C1 segment of cervical spinal cord (tissue), 14 donors: ENCODE measurements around the gene SNRPA.
"Not testable (repeated sequence)": the region's sequence is repeated elsewhere in the genome, so short reads cannot be mapped to it uniquely, and the experiment has no call there.

Source experiments
- DNase-seq, 14 donors: peaks; one replicate each; lab custom pipeline; 2025; lab: John Stamatoyannopoulos, UW

SNRPA gene

GRCh38 chr19:40721140-40721486 lies 29.9 kb upstream of the SNRPA start:
- DNase-seq = no peak

GRCh38 chr19:40721936-40722661 lies 28.9 kb upstream of the SNRPA start:
- DNase-seq = no peak

- no peak for DNase-seq
Measured at GRCh38 chr19:40723661-40724254, 27.2 kb upstream of the SNRPA start.

- no peak for DNase-seq
Measured at GRCh38 chr19:40724315-40724714, 26.7 kb upstream of the SNRPA start.

- DNase-seq = no peak
Measured at GRCh38 chr19:40724855-40725254, 26.1 kb upstream of the SNRPA start.

- DNase-seq = no peak
Measured at GRCh38 chr19:40726279-40726678, 24.7 kb upstream of the SNRPA start.

- DNase-seq = not testable (repeated sequence)
Measured at GRCh38 chr19:40730065-40730464, 20.9 kb upstream of the SNRPA start.

GRCh38 chr19:40732304-40732703 lies 18.7 kb upstream of the SNRPA start:
- DNase-seq = not testable (repeated sequence)

- DNase-seq = no peak
Measured at GRCh38 chr19:40733149-40733548, 17.9 kb upstream of the SNRPA start.

GRCh38 chr19:40735013-40735771 lies 15.8 kb upstream of the SNRPA start:
- DNase-seq = no peak

- no peak for DNase-seq
Measured at GRCh38 chr19:40736661-40737060, 14.3 kb upstream of the SNRPA start.

- no peak for DNase-seq
Measured at GRCh38 chr19:40737102-40737644, 13.8 kb upstream of the SNRPA start.

- DNase-seq = peak in 1 of 14 donors; percentile 41
Measured at GRCh38 chr19:40739030-40739839, 11.8 kb upstream of the SNRPA start.

GRCh38 chr19:40739871-40740703 lies 10.9 kb upstream of the SNRPA start:
- DNase-seq = peak in 1 of 14 donors; percentile 60

GRCh38 chr19:40740747-40741146 lies 10.3 kb upstream of the SNRPA start:
- DNase-seq = peak in 9 of 14 donors; percentile 8 to 73 (median 40)

GRCh38 chr19:40741527-40742390 lies 9.2 kb upstream of the SNRPA start:
- DNase-seq = no peak

- DNase-seq = peak in 1 of 14 donors; percentile 43
Measured at GRCh38 chr19:40742477-40742876, 8.5 kb upstream of the SNRPA start.

- DNase-seq = no peak
Measured at GRCh38 chr19:40742886-40743285, 8.1 kb upstream of the SNRPA start.

- no peak for DNase-seq
Measured at GRCh38 chr19:40743926-40744325, 7.1 kb upstream of the SNRPA start.
